Mesenchymal stem cell (in vitro differentiated cells and primary cell): ENCODE results near the gene LAGE3.
A peak's percentile ranks its signal among the peaks of the same experiment; 100 is the strongest.

ENCODE experiments used
- DNase-seq: peaks from one replicate; pipeline ENCODE4 v3.0.0-alpha.2; 2013
- H2AFZ ChIP-seq: one replicate; pipeline ENCODE4 v1.6.1; 2013; ENCODE audit warnings: low read depth, mild to moderate bottlenecking, control low read depth, inconsistent platforms, low read length, moderate library complexity
- H2AK5ac ChIP-seq: 2 replicates; pipeline ENCODE4 v1.6.1; 2013; ENCODE audit warnings: low read length, moderate library complexity, mild to moderate bottlenecking, inconsistent platforms; ENCODE audit not compliant: severe bottlenecking
- H2BK120ac ChIP-seq: one replicate; pipeline ENCODE4 v1.6.1; 2013; ENCODE audit warnings: low read depth, mild to moderate bottlenecking, inconsistent platforms, low read length, moderate library complexity
- H2BK12ac ChIP-seq, 2 experiments: one replicate each; pipeline ENCODE4 v1.6.1; 2013; ENCODE audit warnings: inconsistent platforms in 2 of 2, low read length in 2 of 2, mild to moderate bottlenecking in 2 of 2, moderate library complexity in 2 of 2, control low read depth in 1 of 2
- H2BK15ac ChIP-seq: one replicate; pipeline ENCODE4 v1.6.1; 2013; ENCODE audit warnings: mild to moderate bottlenecking, low read depth, inconsistent platforms; ENCODE audit not compliant: poor library complexity, severe bottlenecking
- H2BK5ac ChIP-seq: 2 replicates; pipeline ENCODE4 v1.6.1; 2013; ENCODE audit warnings: low read depth, mild to moderate bottlenecking, low read length, control low read depth, inconsistent platforms; ENCODE audit not compliant: poor library complexity, severe bottlenecking
- H3K14ac ChIP-seq, 2 experiments: one replicate each; pipeline ENCODE4 v1.6.1; 2013; ENCODE audit warnings: inconsistent platforms in 2 of 2, low read length in 2 of 2, control low read depth in 1 of 2, mild to moderate bottlenecking in 1 of 2, moderate library complexity in 1 of 2
- H3K18ac ChIP-seq, 2 experiments: one replicate each; pipeline ENCODE4 v1.6.1; 2013; ENCODE audit warnings: inconsistent platforms in 2 of 2, low read length in 2 of 2, control low read depth in 1 of 2, low read depth in 1 of 2, mild to moderate bottlenecking in 1 of 2
- H3K23ac ChIP-seq, 2 experiments: one replicate each; pipeline ENCODE4 v1.6.1; 2013; ENCODE audit warnings: inconsistent platforms in 2 of 2, low read length in 2 of 2, mild to moderate bottlenecking in 2 of 2, moderate library complexity in 2 of 2, control low read depth in 1 of 2
- H3K27ac ChIP-seq: 2 replicates; pipeline ENCODE4 v1.5.1; 2013; ENCODE audit warnings: mild to moderate bottlenecking, moderate library complexity, low read length, control low read depth, inconsistent platforms; ENCODE audit not compliant: poor library complexity, severe bottlenecking
- H3K27me3 ChIP-seq, 2 experiments: 2 replicates each; pipeline versions ENCODE4 v1.6.1 to v1.7.0; 2013; ENCODE audit warnings: low read length in 2 of 2, mild to moderate bottlenecking in 2 of 2, moderate library complexity in 2 of 2, control low read depth in 1 of 2, inconsistent platforms in 1 of 2; ENCODE audit not compliant: control insufficient read depth in 1 of 2, insufficient read depth in 1 of 2
- H3K36me3 ChIP-seq, 2 experiments: 2 replicates each; pipeline versions ENCODE4 v1.6.1 to v1.7.0; 2013; ENCODE audit warnings: low read length in 2 of 2, control low read depth in 1 of 2, inconsistent platforms in 1 of 2, low read depth in 1 of 2, mild to moderate bottlenecking in 1 of 2; ENCODE audit not compliant: insufficient read depth in 2 of 2, control insufficient read depth in 1 of 2
- H3K4ac ChIP-seq, 2 experiments: one replicate each; pipeline ENCODE4 v1.6.1; 2013; ENCODE audit warnings: inconsistent platforms in 2 of 2, low read length in 2 of 2, mild to moderate bottlenecking in 2 of 2, moderate library complexity in 2 of 2, control low read depth in 1 of 2, low read depth in 1 of 2
- H3K4me1 ChIP-seq: 2 replicates; pipeline ENCODE4 v1.6.1; 2013; ENCODE audit warnings: low read depth, low read length, control low read depth; ENCODE audit not compliant: control insufficient read depth, insufficient read depth
- H3K4me2 ChIP-seq: 2 replicates; pipeline ENCODE4 v1.6.1; 2013; ENCODE audit warnings: low read length, mild to moderate bottlenecking, inconsistent platforms; ENCODE audit not compliant: poor library complexity, severe bottlenecking
- H3K4me3 ChIP-seq, 2 experiments: 2 replicates each; pipeline versions ENCODE4 v1.5.1 to v1.7.0; 2013; ENCODE audit warnings: low read length in 2 of 2, mild to moderate bottlenecking in 2 of 2, control low read depth in 1 of 2, low read depth in 1 of 2; ENCODE audit not compliant: insufficient read depth in 1 of 2
- H3K79me1 ChIP-seq: replicated peaks from 2 replicates; pipeline ENCODE4 v1.6.1; 2013; ENCODE audit warnings: mild to moderate bottlenecking, control low read depth, low read length, inconsistent platforms; ENCODE audit not compliant: poor library complexity, severe bottlenecking
- H3K9ac ChIP-seq: 2 replicates; pipeline ENCODE4 v1.7.0; 2013; ENCODE audit warnings: mild to moderate bottlenecking, low read length, moderate library complexity
- H3K9me3 ChIP-seq: 2 replicates; pipeline ENCODE4 v1.7.0; 2013; ENCODE audit warnings: mild to moderate bottlenecking, low read length; ENCODE audit not compliant: control insufficient read depth
- H4K8ac ChIP-seq: one replicate; pipeline ENCODE4 v1.6.1; 2013; ENCODE audit warnings: inconsistent platforms, mild to moderate bottlenecking, low read length, moderate library complexity
- H4K91ac ChIP-seq: one replicate; pipeline ENCODE4 v1.6.1; 2013; ENCODE audit warnings: mild to moderate bottlenecking, low read length, inconsistent platforms
- WGBS: methylation state at CpG from one replicate; pipeline ENCODE4 v1.1.7; 2013; ENCODE audit warnings: mixed read lengths; 5-methylcytosine and 5-hydroxymethylcytosine counted together

Gene LAGE3

DNA sequence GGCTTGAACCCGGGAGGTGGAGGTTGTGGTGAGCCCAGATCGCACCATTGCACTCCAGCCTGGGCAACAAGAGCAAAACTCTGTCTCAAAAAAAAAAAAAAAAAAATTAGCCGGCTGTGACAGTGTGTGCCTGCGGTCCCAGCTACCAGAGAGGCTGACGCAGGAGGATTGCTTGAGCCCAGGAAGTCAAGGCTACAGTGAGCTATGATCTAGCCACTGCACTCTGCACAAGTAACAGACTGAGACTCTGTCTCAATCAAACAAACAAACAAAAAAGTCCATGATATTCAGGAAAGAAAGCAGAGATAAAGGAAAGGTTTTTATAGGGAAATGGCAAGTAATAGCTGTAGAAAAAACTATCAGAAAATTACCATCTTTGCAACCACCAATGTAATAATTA is 2.1 kb upstream of the LAGE3 start:
- Histone ChIP-seq H2BK5ac (no peak overlapping the region), H3K4me3 (no peak overlapping the region), H2BK12ac (no peak overlapping the region), H2BK120ac (no peak overlapping the region), H2BK15ac (no peak overlapping the region), H3K9me3 (no peaks in the 10 kb centered on the region), H2AK5ac (no peak overlapping the region), H3K14ac (no peak overlapping the region), H4K91ac (no peak overlapping the region), H3K79me1 (peaks cover 11% of the 10 kb centered on the region), H3K18ac (no peak overlapping the region), H3K36me3 (peaks cover 18 to 22% of the 10 kb centered on the region in 2 experiments), H3K4me2 (no peak overlapping the region), H3K23ac (no peak overlapping the region), H3K9ac (no peak overlapping the region), H4K8ac (no peak overlapping the region), H3K27ac (no peak overlapping the region), H3K4me1 (peaks cover 33% of the 10 kb centered on the region), H2AFZ (no peak overlapping the region), H3K4ac (no peak overlapping the region), H3K27me3 (peaks cover 0 to 15% of the 10 kb centered on the region in 2 experiments)
- DNase-seq: no peak
- WGBS: no CpG with 5 or more reads among the region's 5 CpGs

DNA sequence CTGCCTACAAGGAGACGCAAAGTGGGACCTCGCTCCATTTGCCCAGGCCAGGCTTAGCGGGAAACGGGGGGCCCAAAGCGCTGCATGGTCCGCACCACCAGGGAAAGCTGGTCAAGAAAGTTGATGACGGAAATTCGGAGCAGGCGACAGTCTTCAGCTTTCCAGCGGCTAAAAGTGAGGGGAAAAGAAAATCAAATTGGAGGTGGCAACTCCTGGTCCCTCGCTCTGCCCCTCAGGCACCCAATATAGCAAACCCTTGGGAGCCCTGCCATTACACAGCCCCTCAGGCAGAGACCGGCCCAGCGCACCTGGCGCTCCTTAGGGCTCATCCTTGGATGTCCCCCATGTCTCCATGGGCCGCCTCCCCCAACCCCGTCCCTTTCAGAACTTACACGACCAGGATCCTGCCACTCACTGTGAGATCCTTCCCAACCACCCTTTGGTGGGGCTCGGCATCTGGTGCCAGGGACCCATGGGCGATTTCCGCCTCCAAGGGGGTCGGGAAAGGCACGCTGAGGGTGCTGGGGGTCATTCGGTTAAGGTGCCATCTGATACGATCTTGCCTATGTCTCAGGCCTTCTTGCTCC is 1.1 kb downstream of the LAGE3 start:
- no peak overlapping the region for H4K8ac ChIP-seq
- WGBS: 74% methylated on average over 18 of the region's 24 CpGs
- H3K9ac ChIP-seq: peak overlapping the region; percentile 88
- peak overlapping the region in 1 of 2 experiments; percentile 32 for H3K14ac ChIP-seq
- no peaks in the 10 kb centered on the region for H3K79me1 ChIP-seq
- H2BK15ac ChIP-seq: no peak overlapping the region
- H3K18ac ChIP-seq: peak overlapping the region; percentile 28 to 33
- H2BK5ac ChIP-seq: no peak overlapping the region
- no peak overlapping the region for H2BK12ac ChIP-seq
- no peak overlapping the region for H3K23ac ChIP-seq
- H4K91ac ChIP-seq: peak overlapping the region; percentile 39
- no peaks in the 10 kb centered on the region for H3K9me3 ChIP-seq
- no peak overlapping the region for H2BK120ac ChIP-seq
- no peak overlapping the region for H3K27ac ChIP-seq
- H3K4me2 ChIP-seq: peak overlapping the region; percentile 48
- H2AFZ ChIP-seq: no peak overlapping the region
- no peak overlapping the region for H2AK5ac ChIP-seq
- peak overlapping the region; percentile 52 to 80 for H3K4me3 ChIP-seq
- H3K36me3 ChIP-seq: peaks cover 7 to 12% of the 10 kb centered on the region in 2 experiments
- peaks cover 17% of the 10 kb centered on the region for H3K4me1 ChIP-seq
- H3K4ac ChIP-seq: peak overlapping the region in 1 of 2 experiments; percentile 87
- H3K27me3 ChIP-seq: peaks cover 0 to 12% of the 10 kb centered on the region in 2 experiments
- DNase-seq: no peak

DNA sequence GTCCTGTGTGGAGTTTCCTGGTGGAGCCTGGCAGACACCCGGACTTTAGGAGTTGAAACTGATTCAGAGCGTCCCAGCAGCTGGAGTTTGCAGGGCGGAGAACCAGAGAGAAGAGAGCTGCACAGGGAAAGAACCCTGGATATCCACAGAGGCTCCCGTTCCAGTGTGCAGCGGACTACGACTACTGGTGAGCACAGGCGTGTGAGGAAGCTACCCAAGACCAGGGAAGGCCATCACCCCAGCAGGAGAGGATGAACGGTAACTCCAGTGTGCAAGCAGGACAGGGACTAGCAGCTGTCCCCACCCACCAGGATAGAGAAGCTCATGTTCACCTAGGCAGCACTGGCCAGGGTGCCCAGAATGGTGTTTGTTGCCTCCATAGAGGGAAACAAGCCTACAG is 2.3 kb downstream of the LAGE3 start:
- H3K18ac ChIP-seq: peak overlapping the region in 1 of 2 experiments; percentile 11
- H2AFZ ChIP-seq: no peak overlapping the region
- no peak overlapping the region for H2BK15ac ChIP-seq
- no peak overlapping the region for H3K27ac ChIP-seq
- WGBS: 98% methylated on average over 8 of the region's 8 CpGs
- H3K23ac ChIP-seq: no peak overlapping the region
- H3K4ac ChIP-seq: no peak overlapping the region
- H3K36me3 ChIP-seq: peaks cover 7 to 23% of the 10 kb centered on the region in 2 experiments
- peaks cover 17% of the 10 kb centered on the region for H3K4me1 ChIP-seq
- H3K14ac ChIP-seq: no peak overlapping the region
- peaks cover 0 to 6% of the 10 kb centered on the region in 2 experiments for H3K27me3 ChIP-seq
- no peak overlapping the region for H4K91ac ChIP-seq
- H3K9me3 ChIP-seq: no peaks in the 10 kb centered on the region
- H3K4me2 ChIP-seq: no peak overlapping the region
- H2BK12ac ChIP-seq: no peak overlapping the region
- DNase-seq: no peak
- no peak overlapping the region for H2AK5ac ChIP-seq
- no peak overlapping the region for H3K9ac ChIP-seq
- no peak overlapping the region for H2BK5ac ChIP-seq
- no peak overlapping the region for H3K4me3 ChIP-seq
- H4K8ac ChIP-seq: no peak overlapping the region
- no peak overlapping the region for H2BK120ac ChIP-seq
- H3K79me1 ChIP-seq: no peaks in the 10 kb centered on the region

DNA sequence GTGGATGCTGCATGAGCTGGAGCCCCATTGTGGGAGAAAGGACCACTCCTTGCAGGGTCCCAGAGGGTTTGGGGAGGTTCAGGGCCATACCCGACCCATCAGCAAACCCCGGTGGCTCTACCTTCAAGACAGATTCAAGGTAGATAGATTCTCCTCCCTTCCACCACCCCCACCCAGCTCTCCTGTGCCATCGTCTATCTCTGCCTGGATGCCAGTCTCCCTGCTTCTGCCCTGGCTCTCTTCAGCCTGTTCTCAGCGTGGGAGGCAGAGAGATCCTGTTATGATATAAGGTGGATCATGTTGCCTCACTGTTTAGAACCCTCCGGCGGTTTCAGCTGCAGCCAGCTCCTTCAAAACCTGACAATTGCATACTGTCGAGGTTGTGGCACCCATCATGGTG is 5.4 kb downstream of the LAGE3 start:
- Histone ChIP-seq H3K18ac (no peak overlapping the region), H2AFZ (no peak overlapping the region), H3K36me3 (peaks cover 34 to 55% of the 10 kb centered on the region in 2 experiments), H3K27me3 (peaks cover 0 to 2% of the 10 kb centered on the region in 2 experiments), H4K8ac (no peak overlapping the region), H3K27ac (no peak overlapping the region), H2AK5ac (no peak overlapping the region), H3K79me1 (peaks cover 1% of the 10 kb centered on the region), H4K91ac (no peak overlapping the region), H3K9me3 (no peaks in the 10 kb centered on the region), H2BK120ac (no peak overlapping the region), H3K4me3 (no peak overlapping the region), H3K4me2 (no peak overlapping the region), H2BK12ac (no peak overlapping the region), H2BK5ac (no peak overlapping the region), H2BK15ac (no peak overlapping the region), H3K14ac (no peak overlapping the region), H3K23ac (no peak overlapping the region), H3K4ac (no peak overlapping the region), H3K9ac (no peak overlapping the region), H3K4me1 (peaks cover 12% of the 10 kb centered on the region)
- WGBS: 100% methylated on average over 3 of the region's 7 CpGs
- DNase-seq: no peak
